Right lobe of liver (tissue), 4 donors: ENCODE results near the gene ANKRD55.

Experiments
- POLR2A ChIP-seq: fragments of 450-650 bp; IDR thresholded peaks from one replicate; pipeline ENCODE4 v1.6.1; 2017; ENCODE audit warnings: antibody characterized with exemption, mild to moderate bottlenecking
- TF ChIP-seq, protein P1 (sequence below), 4 donors: fragments of 200-600 bp in 3 of 4; fragments of 450-650 bp in 1 of 4; IDR thresholded peaks; one replicate each; pipeline versions ENCODE4 v1.5.1 to v1.8.0; 2016 to 2022; ENCODE audit warnings: antibody characterized with exemption in 4 of 4, mild to moderate bottlenecking in 2 of 4
- donor health status: DM: no; HTN: no; CAD: no.
- donor health status: DM: no; HTN: no; CAD: no.
- donor health status: DM: no; HTN: yes; CAD: no.

DNA sequence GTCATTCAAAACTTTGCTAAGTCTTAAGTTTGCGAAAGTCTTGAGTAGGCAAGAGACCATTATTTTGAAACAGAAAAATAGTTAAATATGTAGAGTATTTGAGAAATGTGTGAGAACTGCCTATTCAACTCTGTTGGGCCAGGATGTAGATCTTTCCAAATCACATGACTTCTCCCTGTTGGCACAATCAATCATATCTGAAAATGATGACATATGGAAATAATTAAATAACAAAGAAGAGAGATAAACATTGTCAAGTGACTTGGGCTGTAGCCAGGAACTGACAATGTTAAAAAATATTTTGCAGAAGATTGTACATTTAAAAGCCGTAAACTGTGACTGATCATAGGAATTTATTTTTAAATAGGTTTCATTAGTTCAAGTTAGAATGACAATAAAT lies 133.8 kb downstream of the ANKRD55 start:
- TF ChIP-seq, protein P1, sequence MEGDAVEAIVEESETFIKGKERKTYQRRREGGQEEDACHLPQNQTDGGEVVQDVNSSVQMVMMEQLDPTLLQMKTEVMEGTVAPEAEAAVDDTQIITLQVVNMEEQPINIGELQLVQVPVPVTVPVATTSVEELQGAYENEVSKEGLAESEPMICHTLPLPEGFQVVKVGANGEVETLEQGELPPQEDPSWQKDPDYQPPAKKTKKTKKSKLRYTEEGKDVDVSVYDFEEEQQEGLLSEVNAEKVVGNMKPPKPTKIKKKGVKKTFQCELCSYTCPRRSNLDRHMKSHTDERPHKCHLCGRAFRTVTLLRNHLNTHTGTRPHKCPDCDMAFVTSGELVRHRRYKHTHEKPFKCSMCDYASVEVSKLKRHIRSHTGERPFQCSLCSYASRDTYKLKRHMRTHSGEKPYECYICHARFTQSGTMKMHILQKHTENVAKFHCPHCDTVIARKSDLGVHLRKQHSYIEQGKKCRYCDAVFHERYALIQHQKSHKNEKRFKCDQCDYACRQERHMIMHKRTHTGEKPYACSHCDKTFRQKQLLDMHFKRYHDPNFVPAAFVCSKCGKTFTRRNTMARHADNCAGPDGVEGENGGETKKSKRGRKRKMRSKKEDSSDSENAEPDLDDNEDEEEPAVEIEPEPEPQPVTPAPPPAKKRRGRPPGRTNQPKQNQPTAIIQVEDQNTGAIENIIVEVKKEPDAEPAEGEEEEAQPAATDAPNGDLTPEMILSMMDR (IDR thresholded peaks at IDR 0.05): no peak
- no peak for TF ChIP-seq POLR2A
